Activated CD4-positive, alpha-beta T cell treated with anti-CD3 and anti-CD28 coated beads, Interleukin-10, Interleukin-2, amounts not matched to agents 100 ng/mL and 50 ng/mL, durations not matched to agents 16 hours and 8 hours (primary cell): Measurements from ENCODE around the gene CLDN12.

Experiments
- DNase-seq: peaks from one replicate; pipeline ENCODE4 v3.0.0-alpha.2; 2020

The CLDN12 gene

DNA sequence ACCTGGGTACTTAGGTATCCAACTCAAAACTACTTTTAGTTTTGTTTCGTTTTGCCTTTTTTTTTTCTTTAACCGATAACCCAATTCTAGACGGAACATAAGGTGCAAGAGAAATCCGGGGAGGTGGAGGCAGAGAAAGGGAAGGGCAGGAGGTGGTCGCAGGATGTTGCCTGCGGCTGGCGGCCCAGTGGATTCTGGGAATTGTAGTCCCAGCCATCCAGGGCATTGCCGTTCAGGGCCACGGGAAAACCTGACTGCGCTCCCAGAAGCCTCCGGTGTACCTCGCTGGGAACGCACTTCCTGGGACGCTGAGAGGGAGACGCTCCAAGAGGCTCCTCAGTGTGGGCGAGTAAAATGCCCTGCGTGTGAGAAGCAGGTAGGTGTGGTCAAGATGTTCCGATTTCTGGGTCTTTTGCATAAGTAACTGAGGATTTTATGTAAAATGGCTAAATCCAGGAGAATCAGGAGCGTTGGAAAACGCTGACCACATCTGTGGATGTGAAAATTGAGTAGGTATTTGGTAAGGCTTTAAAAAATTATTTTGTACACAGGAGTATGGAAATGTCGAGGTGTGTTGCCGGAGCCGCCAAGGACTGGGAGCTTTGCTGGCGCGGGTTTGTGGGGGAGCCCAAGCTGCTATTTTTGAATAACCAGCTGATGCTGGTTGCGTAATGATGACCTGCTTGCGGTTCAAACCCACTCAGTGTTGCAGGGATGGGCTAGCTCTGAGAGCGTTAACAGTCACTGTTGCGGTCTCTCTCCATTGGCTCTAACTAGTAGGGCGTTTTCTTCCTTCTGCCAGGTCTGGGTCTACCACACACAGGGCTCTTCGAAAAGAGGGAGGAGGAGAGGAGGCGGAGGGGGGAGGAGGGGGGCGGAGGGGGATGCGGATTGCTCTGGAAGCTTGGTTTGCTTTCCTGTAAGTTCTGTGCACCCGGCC lies at the start of gene CLDN12:
Gene CLDN12 (plus strand): TSS at position 288 of the 940 bp plus-strand sequence. CDS start 9,216 bp downstream, outside the sequence.
- peak; percentile 87 for DNase-seq

DNA sequence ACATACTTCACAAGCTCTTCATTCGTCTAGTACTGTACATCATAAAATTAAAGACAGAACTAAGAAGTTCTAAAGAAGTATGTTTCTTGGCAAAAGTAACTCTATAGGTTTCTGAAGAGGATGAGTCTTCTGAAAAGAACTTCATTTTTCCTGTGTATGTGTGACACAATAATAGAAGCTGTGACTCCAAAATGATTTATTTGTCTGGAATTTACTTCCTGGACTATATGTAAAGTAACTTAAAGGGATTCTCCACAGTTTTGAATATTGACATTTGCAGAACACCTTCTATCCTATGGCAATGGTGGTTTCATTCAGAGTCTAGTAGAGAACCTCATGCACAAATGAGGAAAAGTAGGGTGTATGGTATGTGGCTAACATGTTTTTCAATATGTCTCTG lies 19.8 kb upstream of the CLDN12 start:
- no peak for DNase-seq

DNA sequence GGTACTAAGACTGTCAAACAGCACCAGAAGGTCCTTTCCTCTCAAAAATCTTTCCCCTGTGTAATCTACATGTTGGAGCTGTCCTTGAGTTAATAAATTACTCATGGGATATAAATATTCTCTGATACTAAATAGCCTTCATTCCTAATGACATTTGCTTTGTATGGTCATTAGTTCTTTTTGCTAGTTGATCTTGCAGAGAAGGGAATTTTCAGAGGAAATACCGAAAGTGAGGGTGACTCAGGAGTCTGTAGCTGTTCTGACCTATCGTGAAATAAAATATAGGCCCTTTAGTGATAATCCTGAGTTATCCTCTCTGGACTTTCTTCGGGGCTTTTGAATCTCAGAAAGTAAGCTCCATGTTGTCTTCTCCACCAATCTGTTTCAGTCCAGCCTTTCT lies 19.4 kb upstream of the CLDN12 start:
- DNase-seq, result no peak

DNA sequence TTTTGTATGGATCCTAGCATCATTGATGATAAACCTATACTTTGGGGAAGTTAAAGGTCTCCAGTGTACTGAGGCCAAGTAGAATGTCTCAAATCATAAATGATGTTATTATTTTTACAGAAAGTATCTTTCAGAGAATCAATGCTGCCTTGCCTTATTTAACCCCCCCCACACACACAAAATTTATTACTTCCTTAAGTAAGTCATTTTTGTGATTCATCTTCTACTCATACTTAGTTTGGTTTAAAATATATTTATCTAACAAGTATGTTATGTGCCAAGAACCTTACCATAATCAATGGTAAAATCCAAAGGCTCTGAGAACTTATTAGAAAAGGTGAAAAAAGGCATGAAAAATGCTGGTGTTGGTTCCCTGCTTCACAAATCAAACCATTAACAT lies 18.8 kb upstream of the CLDN12 start:
- no peak for DNase-seq

DNA sequence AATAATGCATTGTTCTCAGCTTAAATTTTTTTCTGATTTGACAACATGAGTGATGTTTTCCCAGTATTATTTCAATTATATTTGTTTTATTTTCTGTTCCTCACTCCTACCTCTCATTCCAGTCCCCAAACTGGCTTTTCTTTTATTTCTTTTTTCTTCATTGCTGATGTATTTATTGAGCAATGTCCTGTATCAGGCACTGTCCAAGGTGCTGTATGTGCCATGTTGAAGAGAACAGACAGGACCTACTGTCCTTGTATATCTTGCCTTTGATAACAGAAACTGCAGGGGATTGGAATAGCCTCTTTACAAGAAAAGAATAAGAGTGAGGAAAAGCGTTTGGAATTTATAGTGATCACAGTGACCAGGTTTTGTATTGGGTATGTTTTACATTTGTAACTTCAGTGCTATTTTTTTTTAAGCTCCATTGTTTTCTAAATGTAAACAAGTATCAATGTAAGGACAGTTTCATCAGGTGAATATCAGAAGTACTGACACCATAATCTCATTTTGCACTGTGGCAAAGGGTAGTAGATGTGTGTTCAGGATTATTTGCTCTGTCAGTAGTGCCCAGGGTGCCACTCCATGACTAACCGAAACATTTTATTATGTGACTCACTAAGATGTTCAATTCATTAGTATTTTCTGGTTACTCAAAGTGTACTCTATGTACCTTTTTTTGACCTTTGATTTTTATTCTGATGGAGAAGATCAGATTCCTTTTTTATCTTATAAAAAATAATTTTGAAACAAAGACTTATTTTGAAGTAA lies 15.6 kb upstream of the CLDN12 start:
- no peak for DNase-seq

DNA sequence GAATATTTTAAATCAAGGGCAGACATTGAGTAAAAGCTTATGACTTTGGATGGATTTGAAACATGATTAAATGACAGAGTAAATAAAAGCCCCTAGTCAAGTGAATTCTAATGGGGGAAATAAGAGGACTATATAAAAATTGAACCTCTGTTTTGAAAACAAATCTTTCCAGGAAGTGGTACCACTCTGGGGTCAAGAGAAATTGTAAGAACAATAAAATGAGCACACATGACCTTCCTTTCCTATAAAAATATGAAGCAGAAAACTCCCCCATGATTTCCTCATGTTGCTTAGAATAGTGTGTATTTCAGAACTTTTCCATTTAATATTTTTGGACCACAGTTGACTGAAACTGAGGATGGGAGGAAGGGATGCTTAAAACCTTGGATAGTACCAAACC lies 12.3 kb upstream of the CLDN12 start:
- DNase-seq, result no peak

DNA sequence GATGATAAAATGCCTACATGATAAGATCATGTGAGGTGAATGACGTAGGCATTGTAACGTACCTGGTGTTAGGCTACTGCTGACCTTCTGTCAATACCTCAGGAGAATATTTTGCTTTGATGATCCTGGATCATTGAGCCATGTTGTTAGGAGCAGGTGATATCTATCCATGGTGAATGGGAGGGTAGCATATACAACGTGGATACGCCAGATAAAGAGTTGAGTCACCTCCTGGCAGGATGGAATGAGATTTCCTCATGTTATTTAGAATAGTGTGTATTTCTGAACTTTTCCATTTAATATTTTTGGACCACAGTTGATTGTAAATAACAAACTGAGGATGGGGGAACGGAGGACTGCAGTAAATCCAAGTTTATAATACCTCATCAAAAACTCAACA lies 11.8 kb upstream of the CLDN12 start:
- no peak for DNase-seq

DNA sequence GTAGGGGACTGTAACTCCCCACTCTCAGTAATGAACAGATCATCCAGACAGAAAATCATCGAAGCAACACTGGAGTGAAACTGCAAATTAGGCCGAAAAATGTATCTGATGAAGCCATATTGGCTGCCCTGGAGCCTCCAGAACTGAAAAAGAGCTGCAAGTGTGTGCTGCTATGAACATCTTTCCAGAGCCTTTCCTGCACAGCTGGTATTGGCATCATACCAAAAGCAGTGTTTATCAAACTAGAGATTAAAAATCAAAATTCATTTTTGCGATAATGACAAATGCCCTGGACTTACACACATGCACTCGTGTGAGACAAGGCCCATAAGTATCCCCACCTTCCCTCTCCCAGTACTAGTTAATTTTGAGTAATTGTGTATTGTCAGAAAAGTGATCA lies 6.8 kb upstream of the CLDN12 start:
- no peak for DNase-seq

DNA sequence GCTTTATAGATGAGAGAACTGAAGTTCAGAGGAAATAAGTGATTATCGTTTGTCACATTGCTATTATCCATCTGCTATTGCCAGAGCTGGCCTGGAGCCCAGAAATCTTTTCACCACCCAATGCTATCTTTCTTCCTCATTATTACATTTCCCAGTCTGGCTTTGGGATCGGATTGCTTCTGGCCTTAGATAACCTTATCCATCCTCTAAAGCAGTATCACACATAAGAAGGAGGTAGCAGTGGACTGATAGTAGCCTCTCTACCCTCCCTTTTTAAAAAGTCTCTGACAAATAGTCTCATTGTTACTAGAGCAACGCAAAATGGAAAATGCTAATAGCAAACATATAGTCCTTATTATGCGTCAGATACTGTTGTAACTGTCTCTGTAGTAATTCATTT lies 1.3 kb upstream of the CLDN12 start:
- DNase-seq, result no peak

DNA sequence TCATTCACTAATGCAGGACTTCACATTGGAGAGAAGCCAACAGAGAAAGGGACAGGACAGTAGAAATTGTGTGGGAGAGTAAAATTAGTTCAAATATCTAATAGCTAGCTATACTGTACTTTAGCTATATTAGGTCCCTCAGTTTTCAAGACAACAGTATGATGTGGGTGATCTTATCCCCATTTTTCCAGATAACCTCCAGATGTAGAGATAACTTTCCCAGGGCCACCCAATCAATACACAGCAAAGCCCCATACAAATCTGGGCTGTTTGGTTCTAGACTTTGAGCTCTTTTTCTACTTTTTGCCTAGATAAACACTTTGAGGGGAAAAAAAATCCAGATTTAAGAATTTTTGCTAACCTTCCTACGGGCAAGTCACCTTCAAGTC lies 482 bp upstream of the CLDN12 start:
- DNase-seq, result no peak

DNA sequence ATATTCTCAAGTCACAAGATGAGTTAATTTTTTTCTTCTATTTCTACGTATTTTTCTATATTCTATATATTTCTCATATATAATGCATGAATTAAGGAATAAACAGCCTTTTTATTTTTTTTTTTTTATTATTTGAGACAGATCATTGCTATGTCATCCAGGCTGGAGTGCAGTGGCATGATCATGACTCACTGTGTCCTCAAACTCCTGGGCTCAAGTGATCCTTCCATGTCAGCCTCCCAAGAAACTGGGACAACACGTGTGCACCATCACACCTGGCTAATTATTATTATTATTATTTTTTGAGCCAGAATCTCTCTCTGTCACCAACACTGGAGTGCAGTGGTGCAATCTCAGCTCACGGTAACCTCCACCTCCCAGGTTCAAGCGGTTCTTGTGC lies 1.5 kb downstream of the CLDN12 start:
- DNase-seq, result no peak

DNA sequence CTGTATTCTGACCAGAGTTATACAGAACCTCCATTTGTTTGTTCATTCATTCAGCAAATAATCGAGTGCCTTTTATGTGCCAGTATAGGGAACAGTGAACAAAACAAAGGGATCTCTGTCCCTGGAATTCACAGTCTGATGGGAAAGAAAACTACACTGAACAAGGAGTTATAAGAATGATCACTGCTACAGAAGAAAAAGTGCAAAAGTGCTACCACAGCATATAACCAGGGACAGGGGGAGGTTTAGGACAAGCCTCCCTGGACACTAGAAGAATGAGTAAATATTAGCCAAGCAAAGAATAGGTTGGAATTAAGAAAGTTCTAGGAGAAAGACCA lies 4.2 kb downstream of the CLDN12 start:
- no peak for DNase-seq

DNA sequence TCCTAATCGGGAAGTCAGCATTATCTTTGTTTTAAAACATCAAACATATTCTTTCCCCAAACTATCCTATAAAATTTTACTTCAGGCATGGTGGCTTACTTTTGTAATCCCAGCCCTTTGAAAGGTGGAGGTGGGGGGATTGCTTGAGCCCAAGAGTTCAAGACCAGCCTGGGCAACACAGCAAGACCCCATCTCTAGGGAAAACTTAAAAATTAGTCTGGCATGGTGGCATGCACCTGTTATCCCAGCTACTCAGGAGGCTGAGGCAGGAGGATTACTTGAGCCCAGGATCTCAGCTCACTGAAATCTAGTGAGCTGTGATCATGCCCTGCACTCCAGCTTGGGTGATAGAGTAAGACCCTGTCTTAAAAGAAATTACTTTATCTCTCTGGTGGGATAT lies 4.9 kb downstream of the CLDN12 start:
- no peak for DNase-seq

DNA sequence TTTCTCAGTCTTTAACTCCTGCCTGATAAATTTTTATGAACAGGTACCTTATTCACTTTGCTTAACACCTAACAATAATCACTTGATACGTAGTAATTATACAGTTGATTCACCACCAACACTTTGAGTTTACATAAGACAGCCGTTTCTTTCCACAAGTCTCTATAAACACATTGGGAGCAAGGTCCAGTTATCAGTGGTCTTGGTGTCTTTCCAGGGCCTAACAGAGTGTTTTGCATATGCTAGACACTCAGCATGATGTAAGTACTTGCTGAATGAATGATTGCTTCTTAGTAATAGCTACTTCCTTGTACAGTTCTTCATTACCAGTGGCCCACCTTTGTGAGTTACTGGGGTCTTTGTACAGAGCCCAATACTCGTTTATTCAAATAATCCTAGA lies 6.4 kb downstream of the CLDN12 start:
- no peak for DNase-seq

DNA sequence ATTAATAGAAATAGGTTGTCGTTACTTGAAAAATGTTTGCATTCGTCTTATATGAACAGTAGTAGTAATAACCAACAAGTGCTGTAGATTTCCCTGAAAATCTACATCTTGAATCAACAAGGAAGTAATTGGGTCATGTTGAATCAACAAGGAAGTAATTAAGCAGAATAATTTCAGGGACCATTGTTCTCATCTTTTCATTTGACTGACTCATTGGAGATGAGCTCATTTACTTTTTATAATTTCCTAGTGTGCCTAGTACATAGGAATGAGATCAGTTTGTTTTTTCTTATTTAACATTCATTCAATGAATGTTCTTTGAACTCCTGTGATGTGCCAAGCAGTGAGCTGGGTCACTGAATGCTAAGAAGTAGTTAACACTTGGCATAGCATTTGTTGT lies 8.2 kb downstream of the CLDN12 start:
- DNase-seq, result no peak

DNA sequence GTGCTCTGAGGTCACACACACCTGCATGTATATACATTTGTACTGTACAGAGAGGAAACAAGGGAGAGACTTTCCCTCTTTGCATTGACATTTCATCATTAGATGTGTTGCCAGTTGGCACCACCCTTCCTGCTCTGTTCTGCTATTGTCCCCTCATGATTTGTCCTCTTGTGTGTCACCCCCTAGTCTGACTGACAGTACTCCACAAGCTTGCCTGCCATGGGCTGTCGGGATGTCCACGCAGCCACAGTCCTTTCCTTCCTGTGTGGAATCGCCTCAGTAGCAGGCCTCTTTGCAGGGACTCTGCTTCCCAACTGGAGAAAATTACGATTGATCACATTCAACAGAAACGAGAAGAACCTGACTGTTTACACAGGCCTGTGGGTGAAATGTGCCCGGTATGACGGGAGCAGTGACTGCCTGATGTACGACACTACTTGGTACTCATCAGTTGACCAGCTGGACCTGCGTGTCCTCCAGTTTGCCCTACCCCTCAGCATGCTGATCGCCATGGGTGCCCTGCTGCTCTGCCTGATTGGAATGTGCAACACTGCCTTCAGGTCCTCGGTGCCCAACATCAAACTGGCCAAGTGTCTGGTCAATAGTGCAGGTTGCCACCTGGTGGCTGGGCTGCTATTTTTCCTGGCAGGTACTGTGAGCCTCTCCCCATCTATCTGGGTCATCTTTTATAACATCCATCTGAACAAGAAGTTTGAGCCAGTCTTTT lies 9.4 kb downstream of the CLDN12 start:
- DNase-seq, result peak; percentile 6

DNA sequence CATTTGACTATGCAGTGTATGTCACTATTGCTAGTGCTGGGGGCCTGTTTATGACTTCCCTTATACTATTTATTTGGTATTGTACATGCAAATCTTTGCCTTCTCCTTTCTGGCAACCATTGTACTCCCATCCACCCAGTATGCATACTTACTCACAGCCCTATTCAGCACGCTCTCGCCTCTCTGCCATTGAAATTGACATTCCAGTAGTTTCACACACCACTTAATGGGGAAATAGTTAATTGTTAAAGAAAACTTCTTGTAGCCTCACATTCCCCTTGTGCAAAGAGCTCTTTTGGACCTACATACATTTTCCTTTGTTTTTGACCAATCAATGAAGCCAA lies 9.9 kb downstream of the CLDN12 start:
- no peak for DNase-seq

DNA sequence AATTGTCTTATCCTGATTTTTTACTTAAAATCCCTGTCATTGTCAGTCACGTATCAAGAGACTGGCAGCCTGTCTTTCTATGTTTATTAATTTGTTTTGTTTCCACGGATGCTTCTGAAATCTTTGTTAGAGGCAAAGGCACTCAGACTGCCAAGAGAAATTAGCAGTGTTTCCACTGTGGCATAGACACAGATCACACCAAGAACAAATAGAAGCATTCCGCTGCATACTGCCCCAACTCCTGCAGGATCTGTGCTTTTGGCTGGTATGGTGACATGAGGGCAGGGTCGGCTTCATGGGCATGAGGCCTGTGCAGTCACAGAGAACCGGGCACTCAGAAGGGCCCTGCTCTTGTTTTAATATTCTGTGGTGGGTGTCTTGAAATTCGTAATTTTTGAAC lies 18.4 kb downstream of the CLDN12 start:
- no peak for DNase-seq

DNA sequence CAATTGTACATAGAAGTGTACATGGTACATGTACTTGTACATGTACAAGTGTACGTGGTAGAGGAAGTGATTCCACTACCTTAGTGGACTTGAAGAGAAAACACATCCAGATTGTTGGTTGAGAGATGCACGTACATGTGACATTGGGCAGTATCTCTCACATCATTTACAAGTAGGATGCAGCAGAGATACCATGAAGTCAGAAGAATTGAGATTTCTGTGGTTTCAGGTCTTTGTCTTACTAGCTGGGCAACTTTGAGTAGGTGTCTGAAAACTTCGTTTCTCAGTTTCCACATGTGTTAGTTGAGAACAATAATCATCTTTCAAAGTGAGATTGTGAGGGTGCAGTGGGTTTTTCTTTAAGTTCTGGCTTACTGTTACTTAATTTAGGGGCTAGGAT lies 21.5 kb downstream of the CLDN12 start:
- DNase-seq, result peak; percentile 55

DNA sequence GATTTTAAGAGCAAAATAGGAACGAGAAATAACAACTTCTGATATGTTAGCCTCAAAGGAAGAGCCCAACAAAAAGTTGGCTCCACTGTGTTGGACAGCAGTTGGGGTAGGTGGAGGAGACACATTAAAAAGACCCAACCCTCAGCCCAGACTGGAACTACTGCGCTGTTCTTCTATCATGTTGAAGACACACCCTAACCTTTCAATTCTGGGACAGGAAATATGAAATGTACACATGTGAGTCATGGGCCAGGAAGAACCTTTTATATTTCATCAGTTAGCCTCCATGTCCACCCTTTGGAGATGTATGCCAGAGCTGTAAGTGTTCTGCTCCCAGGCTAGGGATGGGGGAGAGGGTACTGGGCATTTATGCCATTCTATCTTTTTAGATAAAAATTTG lies 22.1 kb downstream of the CLDN12 start:
- peak; percentile 42 for DNase-seq

DNA sequence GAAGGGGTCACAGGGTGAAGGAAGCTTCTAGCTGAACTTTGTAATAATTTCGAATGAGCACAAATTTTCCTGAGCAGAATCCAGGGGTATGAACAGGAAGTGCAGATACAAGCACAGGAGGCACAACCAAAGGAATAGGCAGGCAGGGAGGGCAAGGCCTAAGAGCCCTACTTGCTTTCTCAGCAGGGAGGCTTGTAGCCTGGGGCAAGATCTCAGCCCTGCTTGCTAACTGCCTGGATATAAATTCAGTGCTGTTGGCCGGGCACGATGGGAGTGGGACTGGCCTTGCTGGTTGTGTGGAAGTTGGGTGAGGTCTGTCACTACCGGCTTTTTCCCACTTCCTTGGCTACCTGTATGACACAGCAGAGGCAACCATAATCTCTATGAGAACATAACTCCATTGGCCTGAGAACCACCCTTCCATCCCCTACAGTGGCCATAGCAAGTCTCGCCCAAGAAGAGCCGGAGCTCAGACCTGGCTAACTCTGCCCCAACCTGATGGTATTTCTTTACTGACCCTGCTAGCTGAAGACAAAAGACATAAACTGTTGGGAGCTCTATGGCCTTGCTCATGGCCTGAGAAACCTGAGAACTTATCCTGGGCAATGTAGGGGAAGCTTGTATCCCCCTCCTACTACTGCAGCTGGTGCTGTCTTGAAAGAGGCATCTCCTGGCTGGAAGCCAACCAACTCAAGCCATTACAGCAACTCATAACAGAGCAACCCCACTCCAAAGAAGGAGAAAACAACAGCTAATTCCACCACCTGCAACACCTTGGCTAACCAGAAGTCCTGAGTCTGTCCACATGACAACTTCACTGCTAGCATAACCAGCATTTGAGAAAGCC lies 27.6 kb downstream of the CLDN12 start:
- DNase-seq, result no peak

DNA sequence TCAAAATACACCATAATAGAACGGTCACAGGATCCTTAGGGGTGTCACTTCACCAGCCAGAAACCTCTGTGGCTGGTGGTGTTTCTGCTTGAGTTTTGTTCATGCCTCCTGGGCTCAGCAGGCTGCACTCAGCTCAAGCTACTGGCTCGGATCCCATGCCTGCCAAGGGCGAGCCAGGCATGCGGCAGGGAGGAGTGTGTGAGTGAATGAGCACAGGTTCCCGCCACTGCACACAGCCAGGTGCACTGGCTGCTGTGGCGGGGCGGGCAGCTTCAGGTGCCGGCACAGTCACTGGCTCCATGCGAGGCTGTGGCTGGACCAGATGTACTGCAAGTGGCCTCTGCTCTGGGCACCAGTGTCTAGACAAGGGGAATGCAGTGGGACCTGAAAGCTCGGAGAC lies 29.5 kb downstream of the CLDN12 start:
- no peak for DNase-seq

DNA sequence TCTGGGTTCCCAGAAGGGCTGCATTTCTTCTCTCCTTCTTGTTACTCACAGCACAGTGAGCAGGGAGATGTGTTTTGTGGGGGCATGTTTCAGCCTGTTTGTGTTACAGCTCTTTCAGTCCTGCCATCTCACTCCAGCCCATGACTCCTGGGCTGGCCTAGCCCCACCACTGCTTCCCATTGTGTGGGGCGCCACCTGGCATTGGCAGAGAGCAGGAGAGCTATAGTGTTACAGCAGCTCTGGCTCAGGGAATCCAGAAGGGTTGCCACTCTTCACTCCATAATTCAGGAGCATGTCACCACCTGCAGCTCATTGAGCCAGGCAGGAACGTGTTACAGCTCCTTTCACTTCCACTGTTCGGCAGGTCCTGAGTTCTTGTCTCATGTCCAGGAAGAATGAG lies 30.0 kb downstream of the CLDN12 start:
- no peak for DNase-seq
